ENCODE results near the gene PPM1E.

Gene PPM1E

DNA sequence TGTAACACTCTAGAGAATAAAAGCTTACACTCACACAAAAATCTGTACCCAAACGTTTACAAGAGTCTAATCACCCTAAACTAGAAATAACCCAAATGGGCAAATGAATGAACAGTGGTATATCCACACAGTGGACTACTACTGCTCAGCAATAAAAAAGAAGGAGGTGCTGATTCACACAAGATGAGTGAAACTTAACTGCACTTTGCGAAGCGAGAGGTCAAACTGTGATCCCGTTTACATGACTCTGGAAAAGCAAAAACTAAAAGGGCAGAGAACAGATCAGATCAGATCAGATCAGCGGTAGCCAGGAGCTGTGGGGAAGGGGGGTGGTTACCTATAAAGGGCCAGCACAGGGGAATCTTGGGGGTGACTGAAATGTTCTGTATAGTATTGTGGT lies 237.7 kb downstream of the PPM1E start:
- DNase-seq (ENCODE audit: low spot score): no peak
- no peak for FAIRE-seq

GRCh38 chr17:58995247-58995940 lies 239.7 kb downstream of the PPM1E start:
- no peak for FAIRE-seq
- no peak for DNase-seq (ENCODE audit: low spot score)

DNA sequence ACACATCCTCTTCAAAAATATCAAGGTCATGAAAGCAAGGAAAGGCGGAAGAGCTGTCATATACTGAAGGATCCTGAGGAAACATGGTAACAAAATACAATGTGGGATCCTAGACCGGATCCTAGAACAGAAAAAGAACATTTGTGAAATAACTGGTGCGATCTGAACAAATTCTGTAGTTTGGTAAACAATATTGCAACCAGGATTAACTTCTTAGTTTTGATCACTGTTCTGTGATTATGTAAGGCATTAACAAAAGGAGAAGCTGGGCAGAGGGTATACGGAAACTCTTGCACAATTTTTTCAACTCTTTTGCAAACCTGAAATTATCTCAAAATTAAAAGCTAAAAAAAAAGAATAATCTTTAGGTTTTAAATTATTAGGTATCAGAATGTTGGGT lies 241.3 kb downstream of the PPM1E start:
- no peak for DNase-seq (ENCODE audit: low spot score)
- FAIRE-seq: no peak

GRCh38 chr17:58997756-58998553 lies 242.3 kb downstream of the PPM1E start:
- no peak for DNase-seq (ENCODE audit: low spot score)
- no peak for FAIRE-seq

- DNase-seq (ENCODE audit: low spot score): no peak
- FAIRE-seq: no peak
These were observed 243.2 kb downstream of the PPM1E start for GRCh38 chr17:58998871-58999270.

- no peak for DNase-seq (ENCODE audit: low spot score)
- FAIRE-seq: no peak
These were observed 243.8 kb downstream of the PPM1E start for GRCh38 chr17:58999500-58999899.

GRCh38 chr17:59000022-59000421 lies 244.4 kb downstream of the PPM1E start:
- DNase-seq (ENCODE audit: low spot score) (no peak), FAIRE-seq (no peak)

GRCh38 chr17:59001158-59001814 lies 245.6 kb downstream of the PPM1E start:
- FAIRE-seq (peak; percentile 79), DNase-seq (ENCODE audit: low spot score) (peak; percentile 79)

GRCh38 chr17:59002126-59002525 lies 246.5 kb downstream of the PPM1E start:
- no peak for FAIRE-seq
- DNase-seq (ENCODE audit: low spot score): no peak

- FAIRE-seq (no peak), DNase-seq (ENCODE audit: low spot score) (peak; percentile 31)
These were observed 247.2 kb downstream of the PPM1E start for GRCh38 chr17:59002848-59003247.

DNA sequence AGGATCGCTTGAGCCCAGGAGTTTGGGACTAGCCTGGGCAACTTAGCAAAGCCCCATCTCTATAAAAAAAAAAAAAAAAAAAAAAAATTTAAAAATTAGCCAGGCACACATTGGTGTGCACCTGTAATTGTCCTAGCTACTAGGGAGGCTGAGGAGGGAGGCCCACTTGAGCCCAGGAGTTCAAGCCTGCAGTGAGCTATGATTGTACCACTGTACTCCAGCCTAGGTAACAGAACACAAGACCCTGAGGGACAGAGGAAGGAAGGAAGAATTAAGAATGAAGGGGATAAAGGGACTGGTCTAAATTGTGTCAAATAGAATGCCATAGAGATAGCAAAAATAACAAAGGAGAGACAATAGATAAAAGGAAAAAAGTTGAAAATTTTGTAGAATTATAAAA lies 248.2 kb downstream of the PPM1E start:
- no peak for DNase-seq (ENCODE audit: low spot score)
- no peak for FAIRE-seq

DNA sequence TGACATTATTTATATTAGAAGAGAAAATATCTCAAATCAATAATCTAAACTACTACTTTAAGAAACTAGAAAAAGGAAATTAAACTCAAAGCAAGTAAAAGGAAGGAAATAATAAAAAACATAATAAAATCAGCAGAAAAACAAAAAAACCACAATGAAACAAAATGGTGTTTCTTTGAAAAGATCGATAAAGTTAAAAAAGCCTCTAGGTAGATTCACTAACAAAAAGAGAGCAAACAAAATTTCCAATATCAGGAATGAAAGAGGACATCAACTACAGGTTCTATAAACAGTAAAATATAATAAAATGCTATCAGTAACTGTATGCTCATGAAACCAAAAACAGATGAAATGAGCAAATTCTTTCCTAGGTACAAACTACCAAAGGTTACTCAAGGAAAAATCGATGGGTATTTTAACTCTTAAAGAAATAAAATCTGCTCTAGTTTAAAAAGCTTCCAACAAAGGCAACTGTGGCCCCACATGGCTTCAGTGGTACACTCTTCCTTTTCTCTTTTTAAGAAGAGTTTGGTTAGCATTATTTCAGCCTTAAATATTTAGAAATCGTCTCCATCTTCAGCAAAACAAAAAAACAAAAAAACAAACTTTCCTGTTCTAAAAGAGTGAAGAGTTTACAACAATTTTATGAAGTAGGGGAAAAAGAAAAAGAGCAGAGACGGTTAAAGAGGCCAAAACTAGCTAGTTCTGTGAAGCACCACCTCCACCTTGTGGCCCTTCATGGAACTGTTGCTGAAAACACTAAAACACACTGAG lies 248.9 kb downstream of the PPM1E start:
- DNase-seq (ENCODE audit: low spot score) (peak; percentile 33), FAIRE-seq (peak; percentile 76)

- no peak for DNase-seq (ENCODE audit: low spot score)
- no peak for FAIRE-seq
These were observed 252.3 kb downstream of the PPM1E start for GRCh38 chr17:59007995-59008394.

DNA sequence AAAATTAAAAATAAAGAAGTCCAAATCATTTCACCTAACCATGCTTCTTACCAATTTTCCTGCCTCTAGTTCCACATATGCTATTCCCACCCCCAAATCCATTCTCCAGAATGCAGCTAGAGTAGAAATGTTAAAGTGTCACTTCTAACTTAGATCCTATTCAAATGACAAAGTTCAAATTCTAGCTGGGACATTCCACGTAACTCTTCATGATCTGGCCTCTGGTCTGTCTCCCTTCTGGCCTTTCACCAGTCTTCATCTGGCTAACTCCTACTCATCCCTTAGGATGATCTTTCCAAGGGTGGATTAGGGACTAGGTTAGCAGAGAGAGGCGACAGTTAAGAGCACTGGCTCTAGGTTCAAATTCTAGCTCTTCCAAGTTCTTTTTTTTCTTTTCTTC lies 253.1 kb downstream of the PPM1E start:
- DNase-seq (ENCODE audit: low spot score): no peak
- FAIRE-seq: no peak

DNA sequence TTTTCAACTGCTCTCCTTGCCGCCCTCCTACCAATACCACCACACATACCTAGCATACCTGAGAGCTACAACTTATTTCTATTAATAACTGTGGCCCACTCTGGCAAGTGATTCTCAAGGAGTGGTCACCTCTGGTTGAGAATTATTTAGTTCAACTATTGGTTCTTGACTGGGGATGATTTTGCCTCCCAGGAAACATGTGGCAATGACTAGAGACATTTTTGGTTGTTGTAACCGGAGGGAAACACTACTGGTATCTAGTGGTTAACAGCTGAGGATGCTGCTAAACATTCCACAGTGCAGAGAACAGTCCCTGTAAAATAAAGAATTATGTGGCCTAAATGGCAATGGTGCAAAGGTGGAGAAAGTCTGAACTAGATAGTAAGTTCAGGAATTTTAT lies 254.4 kb downstream of the PPM1E start:
- no peak for FAIRE-seq
- DNase-seq (ENCODE audit: low spot score): no peak

DNA sequence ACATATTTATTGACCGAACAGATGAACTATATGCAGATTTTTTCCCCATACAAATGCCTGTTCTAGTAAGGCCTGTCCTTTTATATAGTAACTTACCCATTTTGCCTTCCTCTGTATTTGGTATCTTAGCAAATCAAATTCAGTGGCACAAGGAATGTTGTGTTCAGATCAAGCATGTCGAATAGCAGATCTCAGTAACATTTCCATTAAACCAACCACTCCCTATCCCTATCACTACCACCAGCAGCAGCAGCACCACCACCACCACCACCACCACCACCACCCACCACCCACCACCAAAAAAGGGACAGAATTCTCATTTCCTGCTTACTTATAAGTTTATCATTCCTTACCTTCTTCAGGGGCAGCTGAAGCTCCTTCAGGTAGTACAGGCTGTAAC lies 256.3 kb downstream of the PPM1E start:
- FAIRE-seq (no peak), DNase-seq (ENCODE audit: low spot score) (no peak)

- no peak for FAIRE-seq
- DNase-seq (ENCODE audit: low spot score): no peak
These were observed 262.4 kb downstream of the PPM1E start for GRCh38 chr17:59018019-59018418.

- FAIRE-seq: no peak
These were observed 269.3 kb downstream of the PPM1E start for GRCh38 chr17:59024916-59025315.

DNA sequence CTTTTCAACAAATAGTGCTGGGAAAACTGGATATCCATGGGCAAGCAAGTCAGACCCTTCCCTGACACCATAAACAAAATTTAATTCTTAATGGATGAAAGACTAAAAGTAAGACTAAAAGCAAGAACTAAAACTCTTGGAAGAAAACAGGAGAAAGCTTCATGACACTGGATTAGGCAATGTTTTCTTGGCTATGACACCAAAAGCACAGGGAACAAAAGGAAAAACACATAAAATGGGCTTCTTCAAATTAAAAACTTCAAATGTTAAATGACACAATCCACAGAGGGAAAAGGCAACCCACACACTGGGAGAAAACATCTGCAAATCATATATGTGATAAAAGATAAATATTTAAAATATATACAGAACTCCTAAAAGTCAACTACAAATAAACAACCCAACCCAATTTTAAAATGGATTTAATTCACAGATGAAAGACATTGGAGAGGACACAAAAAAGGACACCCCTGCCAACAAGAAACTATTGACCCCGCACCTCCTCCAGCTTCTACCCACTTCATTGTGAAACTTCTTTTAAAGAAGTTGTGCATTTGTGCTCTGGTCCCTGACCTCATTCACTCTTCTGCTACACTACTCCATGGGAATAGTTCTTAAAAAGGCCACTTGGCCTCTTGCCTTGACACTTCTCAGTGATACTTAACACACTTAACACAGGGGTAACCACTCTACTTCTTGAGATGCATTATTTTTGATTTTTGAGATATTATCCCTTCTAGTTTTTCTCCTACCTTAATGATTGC lies 270.7 kb downstream of the PPM1E start:
- no peak for DNase-seq (ENCODE audit: low spot score)
- no peak for FAIRE-seq

More at GRCh38 chr17:59024916-59025315, 269.3 kb downstream of the PPM1E start:
- DNase-seq (ENCODE audit: low spot score): no peak

DNA sequence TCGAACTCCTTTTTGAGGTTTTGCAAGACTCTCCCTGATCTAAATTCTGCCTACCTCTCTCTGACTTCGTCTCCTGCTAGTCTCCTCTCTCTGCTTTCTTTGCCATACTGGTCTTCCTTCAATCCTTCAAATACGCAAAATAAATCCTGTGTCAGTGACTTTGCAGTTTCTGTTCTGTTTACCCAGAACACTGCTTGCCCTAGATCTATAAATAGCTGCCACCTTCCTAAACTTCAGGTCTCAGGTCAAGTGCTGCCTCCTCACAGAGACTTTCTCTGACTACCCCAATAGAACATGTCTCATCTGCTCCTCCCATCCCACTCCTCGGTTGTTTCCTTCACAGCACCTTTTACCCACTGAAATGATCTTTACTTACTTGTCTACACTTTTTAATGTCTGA lies 272.1 kb downstream of the PPM1E start:
- no peak for FAIRE-seq
- DNase-seq (ENCODE audit: low spot score): no peak

DNA sequence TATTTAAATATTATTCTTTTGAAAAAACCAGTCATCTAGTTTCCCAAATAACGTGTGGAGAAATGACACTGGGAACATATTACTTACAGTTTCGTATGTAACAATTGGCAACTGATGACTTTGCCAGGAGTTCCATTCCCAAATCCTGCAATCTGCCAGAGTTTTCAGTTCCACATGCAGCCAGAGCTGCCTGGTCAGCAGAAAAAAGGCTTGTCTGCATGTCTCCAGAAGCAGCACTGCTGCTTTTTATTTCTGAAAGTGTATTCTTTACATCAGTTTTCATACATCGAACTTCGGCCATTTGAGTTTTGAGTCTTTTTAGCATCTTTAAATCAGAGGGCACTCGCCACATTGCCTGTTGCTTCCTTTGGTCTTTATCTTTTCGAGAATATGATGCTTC lies 272.7 kb downstream of the PPM1E start:
- DNase-seq (ENCODE audit: low spot score) (no peak), FAIRE-seq (no peak)

Data from RCC 7860 (cell line).